ENCODE measurements around the gene SESN1.
"Not testable (repeated sequence)": the region's sequence is repeated elsewhere in the genome, so short reads cannot be mapped to it uniquely, and the experiment has no call there.

Gene SESN1

GRCh38 chr6:109094416-109095035, at the start of gene SESN1:
SESN1 (minus strand) TSS chr6:109094846; CDS start chr6:109094073, 773 bp downstream.
- peak; percentile 87 for DNase-seq

DNA sequence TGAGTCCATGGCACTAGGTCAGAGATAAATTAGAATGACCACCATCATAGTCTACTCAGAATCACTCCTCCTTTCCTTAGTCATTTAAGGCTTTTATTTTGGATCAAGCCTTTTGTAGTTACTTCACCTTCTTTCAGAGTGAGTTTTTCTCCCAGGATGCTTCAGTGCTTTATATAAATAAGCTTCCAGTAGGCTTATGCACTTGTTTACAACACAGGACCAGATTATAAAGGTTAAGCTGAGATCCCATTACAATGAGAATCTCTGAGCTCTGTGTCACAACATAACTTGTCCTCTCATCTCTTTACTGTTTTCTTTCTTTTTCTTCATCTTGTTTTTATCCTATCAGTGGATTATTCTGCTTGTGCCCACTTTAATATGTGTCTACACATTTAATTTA, 48.5 kb upstream of the SESN1 start:
- no peak for DNase-seq

DNA sequence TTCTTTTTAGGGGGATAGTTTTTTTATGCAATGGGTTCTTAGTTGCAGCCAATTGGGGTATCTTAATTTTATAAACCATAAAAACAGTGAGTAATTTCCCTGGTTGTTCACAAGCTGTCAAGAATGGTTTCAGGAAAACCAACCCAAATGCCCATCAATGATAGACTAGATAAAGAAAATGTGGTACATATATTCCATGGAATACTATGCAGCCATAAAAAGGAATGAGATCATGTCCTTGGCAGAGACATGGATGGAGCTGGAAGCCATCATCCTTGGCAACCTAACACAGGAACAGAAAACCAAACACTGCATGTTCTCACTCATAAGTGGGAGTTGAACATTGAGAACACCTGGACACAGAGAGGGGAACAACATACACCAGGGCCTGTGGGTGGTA, 47.4 kb upstream of the SESN1 start:
- not testable (repeated sequence) for DNase-seq

- DNase-seq, result no peak
Measured at GRCh38 chr6:109139109-109139508, 44.5 kb upstream of the SESN1 start.

GRCh38 chr6:109136530-109136929, 41.9 kb upstream of the SESN1 start:
- not testable (repeated sequence) for DNase-seq

- not testable (repeated sequence) for DNase-seq
Measured at GRCh38 chr6:109136039-109136438, 41.4 kb upstream of the SESN1 start.

GRCh38 chr6:109135600-109135999, 41.0 kb upstream of the SESN1 start:
- DNase-seq, result not testable (repeated sequence)

- no peak for DNase-seq
Measured at GRCh38 chr6:109130065-109130464, 35.4 kb upstream of the SESN1 start.

DNA sequence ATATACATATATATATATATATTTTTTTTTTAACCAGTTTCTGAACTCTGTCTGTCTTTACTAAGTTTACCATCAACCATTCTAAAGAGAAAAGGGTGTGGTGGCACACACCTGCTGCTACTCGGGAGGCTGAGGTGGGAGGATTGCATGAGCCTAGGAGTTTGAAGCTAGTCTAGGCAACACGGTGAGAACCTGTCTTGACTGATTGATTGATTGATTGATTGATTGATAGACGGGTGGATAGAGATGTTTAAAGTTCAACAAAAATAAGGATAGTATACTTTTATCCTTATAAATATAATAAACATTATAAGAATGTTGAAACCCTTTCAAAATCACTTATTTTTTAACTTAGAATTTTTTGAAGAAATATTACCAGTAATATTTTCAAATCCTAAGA, 30.9 kb upstream of the SESN1 start:
- DNase-seq, result no peak

DNA sequence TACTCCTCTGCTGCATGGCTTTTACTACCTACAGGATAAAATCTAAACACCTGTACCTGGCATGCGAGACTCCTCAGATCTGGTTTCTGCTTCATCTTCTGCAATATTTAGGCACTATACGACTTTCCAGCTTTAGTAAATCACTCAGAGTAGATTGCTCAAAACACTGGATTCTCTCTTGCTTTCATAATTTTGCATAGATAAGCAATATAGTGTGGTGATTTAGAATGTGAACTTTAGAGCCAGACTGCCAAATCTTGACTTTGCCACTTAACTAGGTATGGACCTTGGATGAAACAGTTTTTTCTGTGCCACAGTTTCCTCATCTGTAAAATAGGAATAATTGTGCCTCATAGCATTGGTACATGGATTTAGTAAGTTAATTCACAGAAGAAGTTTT, 29.6 kb upstream of the SESN1 start:
- no peak for DNase-seq

DNA sequence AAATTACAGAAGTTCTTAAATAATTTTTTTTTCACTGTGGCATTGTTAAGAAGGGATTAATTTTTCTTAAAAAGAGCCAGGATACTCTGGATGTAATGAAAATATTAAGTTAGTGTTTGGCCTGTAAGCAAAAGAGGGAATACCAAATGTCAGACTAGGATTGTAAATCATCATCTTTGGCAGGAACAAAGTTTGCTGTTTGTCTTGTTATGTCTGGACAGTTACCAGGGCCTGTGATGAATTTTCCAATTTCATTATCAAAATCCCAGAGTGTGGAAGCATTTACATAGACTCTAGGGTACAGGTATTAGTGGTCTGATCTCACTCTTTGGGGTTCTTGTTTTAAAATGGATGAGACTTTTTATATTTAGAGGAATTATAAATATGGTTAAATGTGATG, 26.8 kb upstream of the SESN1 start:
- DNase-seq, result no peak

DNA sequence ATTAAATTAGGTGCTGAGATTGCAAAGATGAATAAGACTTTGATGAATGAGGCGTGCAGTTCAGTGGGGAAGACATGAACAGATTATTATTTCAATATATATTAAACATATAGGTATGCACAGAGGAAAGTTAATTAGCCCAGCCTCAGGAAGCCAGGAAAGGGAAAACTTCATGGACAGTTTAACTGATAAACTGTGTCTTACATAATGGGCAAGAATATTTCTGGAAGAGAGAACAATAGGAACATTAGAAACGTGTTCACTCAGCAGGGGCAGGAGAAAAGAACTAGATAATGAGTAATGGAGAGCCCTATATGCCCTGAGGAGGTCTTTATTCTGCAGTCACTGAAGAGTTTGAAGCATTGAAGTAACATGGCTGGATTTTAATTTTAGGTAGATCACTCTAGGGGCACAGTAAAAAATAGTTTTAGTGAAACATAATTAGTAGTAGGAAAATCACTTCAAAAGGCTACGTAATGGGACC, 24.3 kb upstream of the SESN1 start:
- DNase-seq, result no peak

DNA sequence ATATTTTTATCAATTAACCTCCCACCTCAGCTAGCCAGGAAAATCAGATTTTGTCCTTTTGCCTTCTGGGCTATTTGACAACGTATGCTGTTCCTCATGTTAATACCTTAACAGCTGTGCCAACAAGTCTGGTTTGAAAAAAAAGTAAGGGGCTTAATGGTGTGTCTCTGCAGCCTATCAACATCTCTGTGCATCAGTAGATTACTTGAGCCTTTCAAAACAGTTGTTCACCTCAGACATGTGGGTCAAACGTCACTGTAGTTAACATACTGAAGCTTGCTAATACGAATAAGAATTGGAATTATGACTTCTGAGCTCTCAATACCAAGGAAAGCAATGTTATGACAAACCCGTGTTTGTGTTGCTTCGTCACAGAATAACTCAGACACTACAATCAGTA, 23.7 kb upstream of the SESN1 start:
- no peak for DNase-seq

- no peak for DNase-seq
Measured at GRCh38 chr6:109117346-109118035, 22.8 kb upstream of the SESN1 start.

GRCh38 chr6:109112663-109113062, 18.0 kb upstream of the SESN1 start:
- DNase-seq, result not testable (repeated sequence)

DNA sequence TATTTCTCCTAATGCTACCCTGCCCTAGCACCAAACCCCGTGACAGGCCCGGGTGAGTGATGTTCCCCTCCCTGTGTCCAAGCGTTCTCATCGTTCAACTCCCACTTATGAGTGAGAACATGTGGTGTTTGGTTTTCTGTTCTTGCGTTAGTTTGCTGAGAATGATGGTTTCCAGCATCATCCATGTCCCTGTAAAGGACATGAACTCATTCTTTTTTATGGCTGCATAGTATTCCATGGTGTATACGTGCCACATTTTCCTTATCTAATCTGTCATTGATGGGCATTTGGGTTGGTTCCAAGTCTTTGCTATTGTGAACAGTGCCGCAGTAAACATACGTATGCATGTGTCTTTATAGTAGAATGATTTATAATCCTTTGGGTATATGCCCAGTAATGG, 15.0 kb upstream of the SESN1 start:
- DNase-seq, result not testable (repeated sequence)

DNA sequence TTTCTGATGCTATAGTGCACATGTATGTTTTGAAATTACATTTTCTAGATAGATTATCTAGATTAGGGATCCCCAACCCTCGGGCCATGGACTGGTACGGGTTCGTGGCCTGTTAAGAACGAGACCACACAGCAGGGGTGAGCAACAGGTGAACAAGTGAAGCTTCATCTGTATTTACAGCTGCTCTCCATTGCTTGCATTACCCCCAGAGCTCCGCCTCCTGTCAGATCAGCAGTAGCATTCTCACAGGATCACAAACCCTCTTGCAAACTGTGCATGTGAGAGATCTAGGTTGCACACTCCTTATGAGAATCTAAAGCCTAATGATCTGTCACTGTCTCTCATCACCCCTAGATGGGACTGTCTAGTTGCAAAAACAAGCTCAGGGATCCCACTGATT, 11.0 kb upstream of the SESN1 start:
- DNase-seq, result no peak

DNA sequence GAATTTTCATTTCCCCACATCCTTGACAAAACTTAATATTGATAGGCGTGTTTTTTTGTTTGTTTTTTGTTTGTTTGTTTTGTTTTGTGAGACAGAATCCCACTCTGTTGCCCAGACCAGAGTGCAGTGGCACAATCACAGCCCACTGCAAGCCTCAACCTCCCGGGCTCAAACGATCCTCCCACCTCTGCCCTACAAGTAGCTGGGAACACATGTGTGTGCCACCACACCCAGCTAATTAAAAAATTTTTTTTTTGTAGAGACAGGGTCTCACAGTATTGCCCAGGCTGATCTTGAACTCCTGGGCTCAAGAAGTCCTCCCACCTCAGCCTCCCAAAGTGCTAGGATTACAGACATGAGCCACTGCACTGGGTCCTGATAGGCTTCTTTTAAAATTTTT, 9.9 kb upstream of the SESN1 start:
- no peak for DNase-seq

DNA sequence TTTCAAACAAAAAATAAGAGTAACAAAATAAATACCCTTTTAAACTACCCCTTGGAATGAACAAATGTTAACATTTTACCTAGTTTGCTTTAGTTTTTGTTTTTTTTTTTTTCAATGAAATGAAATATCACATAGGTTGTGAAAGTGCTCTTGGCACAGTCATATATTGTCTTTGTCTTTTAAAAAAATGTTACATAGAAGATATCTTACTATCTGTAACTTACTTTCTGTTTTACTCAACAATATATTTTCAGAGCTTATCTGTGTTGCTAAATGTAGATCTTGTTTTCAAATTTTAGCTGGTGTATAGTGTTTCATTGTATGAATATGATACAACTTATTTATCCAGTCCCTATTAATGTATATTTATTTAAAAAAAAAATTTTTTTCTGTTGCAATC, 9.3 kb upstream of the SESN1 start:
- DNase-seq, result no peak

DNA sequence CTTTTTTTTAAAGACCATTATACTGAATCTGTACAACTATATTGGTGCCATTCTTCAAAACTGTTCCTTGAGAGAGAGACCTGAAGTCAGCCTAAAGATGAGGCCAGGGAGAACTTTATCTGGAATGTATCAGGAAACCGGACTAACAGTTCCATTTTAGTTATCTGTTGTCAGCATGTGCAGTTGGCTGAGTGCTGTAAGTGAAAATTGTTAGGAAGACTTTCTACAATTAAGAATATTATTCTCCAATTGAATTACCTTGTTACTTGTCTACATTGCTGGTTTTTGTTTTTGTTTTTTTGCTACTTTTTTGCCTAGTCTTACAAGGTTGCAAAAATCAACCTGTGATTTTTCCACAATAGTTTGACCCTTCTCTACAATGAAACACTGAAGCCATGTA, 8.1 kb upstream of the SESN1 start:
- no peak for DNase-seq

DNA sequence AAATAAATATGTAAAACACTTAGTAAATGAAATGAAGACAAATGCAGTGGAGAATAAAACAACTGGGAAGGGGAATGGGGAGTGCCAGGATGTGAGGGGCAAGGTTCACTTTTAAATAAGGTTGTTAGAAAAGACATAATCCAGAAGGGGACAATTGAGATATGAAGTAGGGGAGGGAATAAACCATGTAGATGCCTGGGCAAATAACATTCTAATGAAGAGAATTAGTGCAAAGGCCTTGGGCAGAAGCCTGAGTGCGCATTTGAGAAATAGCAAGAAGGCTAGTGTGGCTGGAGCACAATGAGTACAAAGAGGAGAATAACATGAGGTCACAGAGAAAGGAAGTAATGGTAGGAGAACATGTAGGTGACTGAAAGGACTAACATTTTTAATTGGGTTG, 3.0 kb upstream of the SESN1 start:
- no peak for DNase-seq

DNA sequence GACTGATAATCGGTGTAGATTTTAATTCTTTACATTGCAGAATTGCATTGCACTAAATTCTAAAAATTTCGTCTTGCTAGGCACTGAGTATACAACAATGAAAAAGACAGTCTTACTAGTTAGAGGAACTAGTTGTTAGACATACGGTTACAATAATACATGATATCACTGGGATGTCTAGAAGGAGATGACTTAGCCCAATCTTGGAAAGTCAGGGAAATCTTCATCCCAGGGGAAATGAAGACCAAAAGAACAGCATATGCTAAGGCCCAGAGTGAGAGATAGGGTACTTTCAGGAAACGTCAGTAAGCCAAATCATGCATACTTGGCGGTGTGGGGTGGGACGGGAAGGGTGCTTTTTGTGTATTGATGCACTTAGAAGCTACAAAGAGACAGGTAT, 1.6 kb upstream of the SESN1 start:
- DNase-seq, result no peak

DNA sequence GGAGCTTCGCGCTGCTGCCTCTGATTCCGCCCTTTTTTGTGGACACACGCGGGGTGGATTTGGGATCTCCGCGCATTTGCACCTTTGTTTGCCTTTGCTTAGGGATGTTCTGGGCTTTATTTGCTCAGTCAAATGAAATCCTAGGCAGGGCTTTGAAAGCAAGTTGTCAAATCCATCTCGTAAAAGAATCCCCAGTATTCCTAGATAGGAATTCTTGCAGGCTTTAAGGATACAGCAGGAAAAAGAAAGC, 1.1 kb upstream of the SESN1 start:
- DNase-seq, result peak; percentile 11

GRCh38 chr6:109095036-109095834, 589 bp upstream of the SESN1 start, which contains the start of gene CEP57L1:
CEP57L1 (plus strand) TSS chr6:109095507; CDS start chr6:109145222, 49,715 bp downstream.
- peak; percentile 96 for DNase-seq
